IMR-90 (cell line): Measurements from ENCODE around the gene CLSTN1.

Experiments
- BHLHE40 ChIP-seq: fragments of 150-350 bp; IDR thresholded peaks from 2 replicates; pipeline ENCODE4 v1.6.1; 2016; ENCODE audit warnings: mild to moderate bottlenecking, low read depth, low read length
- CHD1 ChIP-seq: IDR thresholded peaks from 2 replicates; pipeline ENCODE4 v1.6.1; 2012; ENCODE audit warnings: low read depth, low read length, improper control_type of control experiment
- CTCF ChIP-seq: conservative IDR thresholded peaks from 2 replicates; pipeline ENCODE4 v1.5.1; 2012; ENCODE audit warnings: mild to moderate bottlenecking, low read depth, low read length, improper control_type of control experiment
- MAZ ChIP-seq: IDR thresholded peaks from 2 replicates; pipeline ENCODE4 v1.6.1; 2012; ENCODE audit warnings: low read depth, mild to moderate bottlenecking, low read length, improper control_type of control experiment, moderate library complexity, borderline replicate concordance
- MXI1 ChIP-seq: IDR thresholded peaks from 2 replicates; pipeline ENCODE4 v1.6.1; 2012; ENCODE audit warnings: low read depth, mild to moderate bottlenecking, low read length, moderate library complexity, borderline replicate concordance
- POLR2A ChIP-seq: IDR thresholded peaks from 2 replicates; pipeline ENCODE4 v1.6.1; 2012; ENCODE audit warnings: mild to moderate bottlenecking, low read depth, low read length
- SMC3 ChIP-seq: fragments of 150-350 bp; IDR thresholded peaks from 2 replicates; pipeline ENCODE4 v1.6.1; 2016; ENCODE audit warnings: low read depth, mild to moderate bottlenecking, antibody characterized with exemption, low read length, moderate library complexity
- USF2 ChIP-seq: fragments of 150-350 bp; IDR thresholded peaks from 2 replicates; pipeline ENCODE4 v1.6.1; 2017; ENCODE audit warnings: mild to moderate bottlenecking, antibody characterized with exemption, low read length, low read depth

GRCh38 chr1:9711466-9712020 lies 112.2 kb downstream of the CLSTN1 start:
- TF ChIP-seq POLR2A = no peak
- no peak for TF ChIP-seq CTCF
- no peak for TF ChIP-seq BHLHE40
- no peak for TF ChIP-seq MAZ
- TF ChIP-seq MXI1 = no peak
- TF ChIP-seq SMC3 = no peak
- no peak for TF ChIP-seq USF2
- TF ChIP-seq CHD1 = no peak
